Epithelial cell of proximal tubule (primary cell): ENCODE measurements around the gene FBN2. TPM values are rescaled to one million over a fixed set of nuclear protein-coding genes. Genes with fewer than 3 reads are reported as not detected.

Experiments
- DNase-seq: peaks from one replicate; pipeline ENCODE4 v3.0.0-alpha.2; 2011; ENCODE audit warnings: low read depth
- H3K4me3 ChIP-seq: 2 replicates; pipeline ENCODE4 v1.5.1; 2011; ENCODE audit warnings: low read depth, mild to moderate bottlenecking, low read length
- CTCF ChIP-seq: conservative IDR thresholded peaks from 2 replicates; pipeline ENCODE4 v1.5.1; 2012; ENCODE audit warnings: low read depth, mild to moderate bottlenecking, low read length
- total RNA-seq: library from RNA; depleted of rRNA; stranded (reverse); fragments of >200 nt; gene quantifications from 2 replicates; pipeline ENCODE4 v1.2.3, GENCODE V29; 2015

Gene FBN2
- total RNA-seq, 1 donor from 2014 or later: 7.6 TPM

GRCh38 chr5:128572051-128572929 is 34.2 kb upstream of the FBN2 start:
- H3K4me3 ChIP-seq: no peak overlapping the region
- TF ChIP-seq CTCF: no peak
- no peak for DNase-seq

- no peak overlapping the region for H3K4me3 ChIP-seq
- TF ChIP-seq CTCF: no peak
- DNase-seq: no peak
These were observed 28.1 kb upstream of the FBN2 start for GRCh38 chr5:128566178-128566577.

GRCh38 chr5:128559300-128560297 is 21.6 kb upstream of the FBN2 start:
- H3K4me3 ChIP-seq: no peak overlapping the region
- DNase-seq: no peak
- no peak for TF ChIP-seq CTCF

GRCh38 chr5:128553747-128554146 is 15.7 kb upstream of the FBN2 start:
- TF ChIP-seq CTCF: no peak

GRCh38 chr5:128551476-128551875 is 13.4 kb upstream of the FBN2 start:
- no peak for DNase-seq
- no peak overlapping the region for H3K4me3 ChIP-seq
- no peak for TF ChIP-seq CTCF

More at GRCh38 chr5:128553747-128554146, 15.7 kb upstream of the FBN2 start:
- no peak for DNase-seq
- no peak overlapping the region for H3K4me3 ChIP-seq

GRCh38 chr5:128549496-128549895 is 11.5 kb upstream of the FBN2 start:
- no peak overlapping the region for H3K4me3 ChIP-seq
- no peak for DNase-seq
- no peak for TF ChIP-seq CTCF
